Right renal pelvis (tissue), 4 donors: ENCODE measurements around the gene SERGEF. TPM values are rescaled to one million over a fixed set of nuclear protein-coding genes. Genes with fewer than 3 reads are reported as not detected.

Source experiments
- DNase-seq, 4 donors: peaks; one replicate each; pipeline ENCODE4 v3.0.0-alpha.2; 2013; ENCODE audit warnings: low read depth in 4 of 4, low spot score in 3 of 4, missing footprints in 1 of 4
- polyA plus RNA-seq, 4 donors: library from polyadenylated mRNA; unstranded; fragments of 120-200 nt; gene quantifications; one replicate each; pipeline ENCODE4 v1.2.1, GENCODE V29; 2013; ENCODE audit not compliant: insufficient read length in 4 of 4

SERGEF gene
- polyA plus RNA-seq, 4 donors = 19.6 to 22.5 (median 21.8) TPM

DNA sequence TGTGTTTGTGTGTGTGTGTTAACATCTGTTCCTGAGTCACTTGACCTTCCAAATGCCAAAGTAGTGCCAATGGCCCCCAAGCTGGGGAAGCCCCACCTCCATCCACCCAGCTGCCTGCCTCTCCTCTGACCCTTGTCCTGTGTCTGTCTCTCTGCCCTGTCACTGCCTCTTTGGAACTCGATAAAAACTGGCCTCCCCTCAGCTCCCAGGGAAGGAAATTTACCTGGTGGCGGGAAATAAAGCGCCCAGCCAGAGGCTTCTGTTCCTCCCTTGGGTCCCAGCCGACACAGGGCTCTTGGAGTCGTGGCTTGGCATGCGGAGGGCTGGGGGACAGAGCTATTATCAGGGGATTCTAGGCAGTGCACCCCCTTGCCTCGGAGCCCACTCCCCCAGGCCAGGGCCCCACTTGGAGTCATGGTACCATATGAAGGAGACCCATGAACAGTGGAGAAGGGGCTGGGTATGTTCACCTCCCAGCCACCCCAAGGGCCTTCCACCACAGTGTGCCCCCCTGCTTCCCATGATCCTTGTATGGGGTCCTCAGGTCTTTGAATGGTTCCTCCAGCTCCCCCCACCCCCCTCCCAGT is 272.1 kb downstream of the SERGEF start:
- no peak for DNase-seq

DNA sequence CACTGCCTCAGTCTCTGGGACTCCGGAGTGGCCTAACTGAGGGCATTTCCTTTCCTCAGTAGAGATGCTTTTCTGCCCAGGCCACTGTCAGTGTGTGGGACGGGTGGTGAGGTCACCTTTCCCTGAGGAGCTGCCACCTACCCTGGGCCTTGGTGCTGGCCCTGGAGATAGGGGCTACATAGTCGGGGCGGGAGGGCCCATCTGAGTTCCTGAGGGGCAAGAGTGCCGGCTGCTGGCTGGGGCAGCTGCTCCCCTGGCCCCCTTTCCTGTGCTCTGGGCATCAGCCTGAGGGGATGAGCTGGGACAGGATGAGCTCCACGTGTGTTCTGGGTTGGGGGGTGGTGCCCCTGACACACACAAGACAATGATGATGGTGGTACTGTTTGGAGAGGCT is 272.9 kb downstream of the SERGEF start:
- no peak for DNase-seq

DNA sequence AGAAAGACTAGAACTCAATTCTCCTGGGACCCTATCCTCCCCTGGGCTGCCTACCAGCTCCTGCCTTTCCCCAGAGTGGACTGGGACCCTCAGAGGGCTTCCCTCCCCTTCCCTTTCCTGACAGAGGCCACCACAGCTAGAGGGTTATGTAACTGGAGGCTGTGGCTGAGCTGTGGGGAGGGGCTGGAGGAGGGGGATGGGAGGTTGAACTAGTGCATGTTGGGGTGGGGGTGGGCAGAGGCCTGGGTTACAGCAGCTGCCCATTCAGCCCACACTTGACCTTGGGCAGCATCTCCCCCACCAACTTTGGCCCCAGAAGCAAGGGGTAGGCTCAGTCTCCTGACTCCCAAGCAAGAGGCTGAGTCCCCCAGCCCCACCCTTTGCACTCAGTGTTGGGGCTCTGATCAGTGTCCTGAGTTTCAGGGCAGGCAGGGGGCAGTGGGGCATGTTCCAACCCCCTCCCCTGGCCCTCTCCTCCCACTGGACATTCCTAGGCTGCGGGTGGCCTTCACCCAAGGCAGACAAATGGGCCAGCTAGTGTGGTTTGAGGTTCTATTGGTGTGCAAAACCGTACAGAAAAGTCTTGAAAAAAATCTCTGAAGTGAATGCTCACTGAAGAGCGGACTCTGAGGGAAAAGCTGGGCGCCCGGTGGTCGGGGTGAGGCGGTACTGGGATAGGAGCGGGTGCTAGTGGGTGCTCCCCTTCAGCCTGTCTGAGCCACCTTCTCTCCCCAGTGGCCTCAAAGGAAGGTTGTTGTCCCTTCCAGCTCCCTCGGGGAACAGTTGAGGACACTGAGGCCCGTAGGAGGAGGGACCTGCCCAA is 274.5 kb downstream of the SERGEF start:
- no peak for DNase-seq

Other genes starting within 250 kb of the SERGEF start
- under 1 TPM; 0.35 to 0.93 (median 0.56) TPM for gene TPH1, start 33.2 kb upstream of the SERGEF start, polyA plus RNA-seq
- 10 to 100 TPM; 22.2 to 28.6 (median 27.3) TPM for gene SAAL1, start 93.0 kb upstream of the SERGEF start, polyA plus RNA-seq
- gene MRGPRX3, start 119.5 kb upstream of the SERGEF start, polyA plus RNA-seq = under 1 TPM in 1 of 4 donors, not detected in 3; 0.04 TPM
- gene MRGPRX4, start 159.8 kb upstream of the SERGEF start, polyA plus RNA-seq = not detected
- gene SAA4, start 223.8 kb upstream of the SERGEF start, polyA plus RNA-seq = not detected
- under 1 TPM in 1 of 4 donors, not detected in 3; 0.20 TPM for gene SAA2, start 235.6 kb upstream of the SERGEF start, polyA plus RNA-seq